Upper lobe of left lung (tissue), 4 donors: ENCODE results near the gene SLC29A1.

ENCODE experiments used
- EP300 ChIP-seq, 4 donors: sonication (generic); formaldehyde crosslinking; IDR thresholded peaks; one replicate each; pipeline ENCODE4 v1.5.1; 2017; ENCODE audit warnings: antibody characterized with exemption in 4 of 4, control low read depth in 2 of 4
- POLR2A ChIP-seq, 4 donors: fragments of 450-650 bp; IDR thresholded peaks; one replicate each; pipeline ENCODE4 v1.5.1; 2016 to 2017; ENCODE audit warnings: antibody characterized with exemption in 4 of 4, mild to moderate bottlenecking in 2 of 4
- POLR2AphosphoS5 ChIP-seq, 2 donors: sonication (generic); formaldehyde crosslinking; IDR thresholded peaks; one replicate each; pipeline ENCODE4 v1.5.1; 2017; ENCODE audit warnings: antibody characterized with exemption in 2 of 2
- TF ChIP-seq, protein P1 (sequence below), 6 experiments: fragments of 450-650 bp in 4 of 6; fragments of 200-600 bp in 2 of 6; sonication (generic) in 2 of 6; IDR thresholded peaks; one replicate each; pipeline ENCODE4 v1.5.1; 2016 to 2019; ENCODE audit warnings: antibody characterized with exemption in 6 of 6

DNA sequence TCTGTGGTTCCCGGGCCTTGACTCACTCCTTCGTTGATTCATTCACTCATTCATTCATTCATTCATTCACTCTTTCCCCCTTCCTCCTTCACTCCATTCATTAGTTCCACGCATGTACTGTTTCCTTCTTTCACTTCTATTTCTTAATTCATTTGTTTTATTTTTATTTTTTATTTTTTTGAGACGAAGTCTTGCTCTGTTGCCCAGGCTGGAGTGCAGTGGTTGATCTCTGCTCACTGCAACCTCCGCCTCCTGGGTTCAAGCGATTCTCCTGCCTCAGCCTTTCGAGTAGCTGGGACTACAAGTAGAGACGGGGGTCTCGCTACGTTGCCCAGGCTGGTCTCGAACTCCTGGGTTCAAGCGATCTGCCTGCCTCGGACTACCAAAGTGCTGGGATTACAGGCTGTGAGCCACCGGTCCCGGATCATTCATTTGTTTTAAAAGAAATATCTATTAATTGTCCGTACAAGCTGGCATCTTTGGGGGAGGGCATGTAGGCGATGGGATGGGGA lies 42.4 kb downstream of the SLC29A1 start:
- TF ChIP-seq POLR2A (IDR thresholded peaks at IDR 0.05): no peak
- TF ChIP-seq EP300 (IDR thresholded peaks at IDR 0.05): no peak
- TF ChIP-seq, protein P1, sequence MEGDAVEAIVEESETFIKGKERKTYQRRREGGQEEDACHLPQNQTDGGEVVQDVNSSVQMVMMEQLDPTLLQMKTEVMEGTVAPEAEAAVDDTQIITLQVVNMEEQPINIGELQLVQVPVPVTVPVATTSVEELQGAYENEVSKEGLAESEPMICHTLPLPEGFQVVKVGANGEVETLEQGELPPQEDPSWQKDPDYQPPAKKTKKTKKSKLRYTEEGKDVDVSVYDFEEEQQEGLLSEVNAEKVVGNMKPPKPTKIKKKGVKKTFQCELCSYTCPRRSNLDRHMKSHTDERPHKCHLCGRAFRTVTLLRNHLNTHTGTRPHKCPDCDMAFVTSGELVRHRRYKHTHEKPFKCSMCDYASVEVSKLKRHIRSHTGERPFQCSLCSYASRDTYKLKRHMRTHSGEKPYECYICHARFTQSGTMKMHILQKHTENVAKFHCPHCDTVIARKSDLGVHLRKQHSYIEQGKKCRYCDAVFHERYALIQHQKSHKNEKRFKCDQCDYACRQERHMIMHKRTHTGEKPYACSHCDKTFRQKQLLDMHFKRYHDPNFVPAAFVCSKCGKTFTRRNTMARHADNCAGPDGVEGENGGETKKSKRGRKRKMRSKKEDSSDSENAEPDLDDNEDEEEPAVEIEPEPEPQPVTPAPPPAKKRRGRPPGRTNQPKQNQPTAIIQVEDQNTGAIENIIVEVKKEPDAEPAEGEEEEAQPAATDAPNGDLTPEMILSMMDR (IDR thresholded peaks at IDR 0.05): no peak
- TF ChIP-seq POLR2AphosphoS5 (IDR thresholded peaks at IDR 0.05): no peak
